ENCODE data around the gene PRRG3. TPM values are rescaled to one million over a fixed set of nuclear protein-coding genes. Genes with fewer than 3 reads are reported as not detected.
"Not testable (repeated sequence)": the region's sequence is repeated elsewhere in the genome, so short reads cannot be mapped to it uniquely, and the experiment has no call there.

PRRG3 gene
- not detected for total RNA-seq

DNA sequence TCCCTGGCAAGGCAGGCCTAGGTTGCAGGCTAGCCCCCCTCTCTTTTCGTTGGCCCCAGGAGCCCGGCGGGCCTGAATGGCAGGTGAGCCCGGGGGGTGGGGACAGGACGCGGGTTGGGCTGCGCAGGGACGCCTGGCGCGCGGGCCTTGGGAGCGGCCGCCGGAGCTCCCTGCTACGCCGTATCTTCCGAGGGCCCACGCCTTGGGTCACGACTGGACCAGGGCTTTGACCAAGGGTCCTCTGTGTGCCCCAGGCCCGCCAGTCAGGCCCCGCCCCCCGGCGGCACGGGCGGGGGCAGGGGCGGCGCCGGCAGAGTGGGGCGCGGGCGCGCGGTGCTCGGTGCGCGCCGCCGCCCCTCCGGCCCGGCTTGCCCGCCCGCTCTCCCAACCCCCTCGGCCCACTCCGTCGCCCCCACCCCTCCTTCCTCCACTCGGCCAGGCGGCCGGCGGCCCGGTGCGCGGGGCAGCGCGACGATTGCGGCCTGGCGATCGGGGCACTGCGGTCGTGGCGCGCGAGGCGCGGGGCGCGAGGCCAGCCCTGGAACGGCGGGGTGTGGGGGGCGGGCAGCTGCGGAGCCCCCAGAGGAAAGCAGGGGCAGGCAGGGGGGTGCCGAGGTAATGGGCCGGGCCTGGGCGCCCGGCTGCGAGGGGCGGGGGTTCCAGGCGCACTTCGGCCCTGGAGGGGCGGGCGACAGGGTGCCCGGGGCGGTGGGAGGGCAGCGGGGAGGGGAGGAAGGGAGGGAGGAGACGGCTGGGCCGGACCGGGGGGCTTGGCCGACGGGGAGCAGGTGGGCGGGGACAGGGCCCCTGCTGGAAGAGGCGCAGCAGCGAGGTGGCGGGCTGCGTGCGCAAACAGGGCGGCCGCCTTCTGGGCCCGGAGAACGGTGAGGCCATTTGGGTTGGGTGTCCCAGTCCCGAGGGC is at the start of gene PRRG3:
Gene PRRG3 (plus strand): TSS at position 798 of the 922 bp plus-strand sequence. CDS start 3,357 bp downstream, outside the sequence.
- CTCF ChIA-PET, result no interaction called here
- Mint-ChIP-seq H3K27me3 (peaks cover 14% of the 10 kb centered on the region), H3K4me3 (no peak within 1 kb of the TSS), H3K36me3 (no peaks in the 10 kb centered on the region), H3K27ac (no peak within 1 kb of the TSS), H3K9me3 (ENCODE audit: low read depth) (no peaks in the 10 kb centered on the region), H3K4me1 (no peaks in the 10 kb centered on the region)
- ATAC-seq (no peak), DNase-seq (no peak)

DNA sequence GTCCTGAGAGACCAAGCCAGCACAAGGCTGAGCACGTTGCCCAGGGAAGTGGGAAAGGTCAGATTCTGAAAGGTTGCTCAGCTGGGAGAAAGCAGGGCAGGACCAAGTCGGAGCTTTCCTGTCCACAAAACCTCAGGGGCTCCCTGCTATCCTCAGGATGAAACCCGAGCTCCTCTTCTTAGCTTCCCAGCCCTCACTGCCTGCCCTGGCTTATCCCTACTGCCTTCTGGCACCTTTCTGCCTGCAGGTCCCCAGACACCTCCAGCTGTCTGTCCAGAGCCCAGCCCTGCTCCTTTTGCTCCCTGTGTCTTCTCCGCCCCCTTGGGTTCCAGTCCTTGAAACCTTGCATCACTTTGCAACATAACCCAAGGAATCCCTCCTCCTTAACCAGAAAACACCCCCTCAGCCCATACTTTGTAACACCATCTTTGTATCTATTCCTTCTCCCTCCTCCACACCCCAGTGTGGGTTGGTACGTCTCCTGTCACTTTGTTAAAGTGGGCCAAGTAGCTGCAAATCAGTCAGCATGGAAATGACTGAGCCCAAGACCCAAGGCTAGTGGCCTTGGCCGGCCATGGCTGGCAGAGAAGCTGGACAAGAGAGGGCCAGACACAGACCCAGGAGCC is 20.0 kb upstream of the PRRG3 start:
- ATAC-seq (no peak), DNase-seq (no peak)
- H3K4me3 Mint-ChIP-seq, result no peak overlapping the region
- no peaks in the 10 kb centered on the region for H3K9me3 Mint-ChIP-seq (ENCODE audit: low read depth)
- no peak overlapping the region for H3K27ac Mint-ChIP-seq
- H3K36me3 Mint-ChIP-seq, result no peaks in the 10 kb centered on the region
- CTCF ChIA-PET, result no interaction called here
- H3K27me3 Mint-ChIP-seq, result no peaks in the 10 kb centered on the region
- H3K4me1 Mint-ChIP-seq, result no peaks in the 10 kb centered on the region

DNA sequence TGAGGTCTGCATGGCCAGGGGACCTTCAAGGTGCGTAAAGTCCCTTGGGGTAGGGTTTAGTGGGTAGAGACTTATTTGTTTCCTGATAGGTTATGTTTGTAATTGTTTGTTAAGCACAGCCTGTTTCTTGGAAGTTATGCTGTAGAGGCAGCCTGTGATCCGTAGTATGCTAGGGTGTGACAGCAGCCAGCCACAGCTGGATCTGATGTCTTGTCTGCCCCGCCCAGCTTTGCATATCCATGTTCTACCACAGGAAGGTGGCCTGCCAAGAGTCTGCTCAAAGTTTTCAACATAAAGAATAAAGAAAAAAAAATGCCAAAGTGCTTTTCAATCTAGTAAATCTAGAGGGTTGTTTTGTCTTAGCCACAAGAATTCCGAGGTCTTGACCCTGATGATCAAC is 19.1 kb upstream of the PRRG3 start:
- no peak overlapping the region for H3K27ac Mint-ChIP-seq
- no peak overlapping the region for H3K4me3 Mint-ChIP-seq

DNA sequence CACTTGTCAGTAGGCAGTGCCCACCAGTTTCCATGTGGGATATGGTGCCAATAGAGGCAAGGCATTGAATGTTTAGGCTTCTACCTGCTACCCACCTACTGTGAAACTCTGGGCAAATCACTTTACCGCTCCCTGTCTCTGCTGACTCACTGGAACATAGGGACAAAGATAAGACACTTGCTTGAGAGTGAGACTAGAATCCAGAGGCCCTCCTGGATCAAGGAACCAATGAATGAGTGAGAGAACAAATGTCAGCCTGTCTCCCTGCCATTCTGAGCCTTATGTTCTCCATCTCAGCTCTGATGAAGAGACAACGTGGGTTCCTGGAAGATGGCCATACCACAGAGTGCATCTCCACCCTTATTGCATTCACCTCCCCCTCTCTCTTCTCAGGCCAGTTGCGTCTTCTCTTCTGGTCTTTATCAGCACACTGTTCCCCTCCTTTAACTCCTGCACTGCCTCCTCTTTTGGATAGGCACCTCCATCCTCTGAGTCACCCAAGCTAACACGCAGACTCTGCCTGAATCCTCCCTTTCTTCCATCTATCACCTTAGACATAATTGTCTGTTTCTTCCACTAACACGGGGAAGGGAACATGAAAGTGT is 15.4 kb upstream of the PRRG3 start:
- Mint-ChIP-seq H3K36me3 (no peaks in the 10 kb centered on the region), H3K4me3 (no peak overlapping the region), H3K27ac (no peak overlapping the region), H3K27me3 (peaks cover 8% of the 10 kb centered on the region), H3K9me3 (ENCODE audit: low read depth) (no peaks in the 10 kb centered on the region), H3K4me1 (peaks cover 2% of the 10 kb centered on the region)
- DNase-seq (no peak), ATAC-seq (no peak)
- CTCF ChIA-PET, result no interaction called here

More for the DNA sequence above, 19.1 kb upstream of the PRRG3 start:
- H3K4me1 Mint-ChIP-seq, result no peaks in the 10 kb centered on the region
- DNase-seq (no peak), ATAC-seq (no peak)
- CTCF ChIA-PET, result no interaction called here
- H3K9me3 Mint-ChIP-seq (ENCODE audit: low read depth), result no peaks in the 10 kb centered on the region
- no peaks in the 10 kb centered on the region for H3K27me3 Mint-ChIP-seq
- H3K36me3 Mint-ChIP-seq, result no peaks in the 10 kb centered on the region

DNA sequence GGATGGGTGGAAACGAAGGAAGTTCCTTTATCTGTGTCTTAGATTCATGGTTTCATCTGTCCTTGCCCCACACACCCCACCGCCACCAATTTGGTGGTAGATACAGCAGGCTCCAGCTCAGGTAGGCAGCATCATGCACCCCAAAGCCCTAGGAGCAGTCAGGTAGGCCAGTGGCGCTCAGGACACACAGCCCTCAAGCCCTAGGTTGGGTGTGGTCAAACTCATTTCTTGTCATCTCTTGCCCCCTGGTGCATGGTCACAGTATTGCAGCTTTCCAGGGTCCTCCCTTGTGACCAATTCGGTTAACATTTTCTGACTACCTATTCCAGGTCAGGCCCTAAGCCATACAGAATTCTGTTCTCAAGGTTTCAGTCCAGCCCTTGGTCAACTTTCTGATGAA is 14.5 kb upstream of the PRRG3 start:
- CTCF ChIA-PET, result interaction anchor here (1.2 kb wide), 1 partner anchor 527 kb away, joined by 3 read pairs; no protein-coding TSS in a partner anchor
- Mint-ChIP-seq H3K36me3 (no peaks in the 10 kb centered on the region), H3K9me3 (ENCODE audit: low read depth) (no peaks in the 10 kb centered on the region), H3K4me1 (peaks cover 2% of the 10 kb centered on the region), H3K27ac (no peak overlapping the region), H3K4me3 (no peak overlapping the region), H3K27me3 (peaks cover 8% of the 10 kb centered on the region)
- ATAC-seq (no peak), DNase-seq (peak; percentile 64)

DNA sequence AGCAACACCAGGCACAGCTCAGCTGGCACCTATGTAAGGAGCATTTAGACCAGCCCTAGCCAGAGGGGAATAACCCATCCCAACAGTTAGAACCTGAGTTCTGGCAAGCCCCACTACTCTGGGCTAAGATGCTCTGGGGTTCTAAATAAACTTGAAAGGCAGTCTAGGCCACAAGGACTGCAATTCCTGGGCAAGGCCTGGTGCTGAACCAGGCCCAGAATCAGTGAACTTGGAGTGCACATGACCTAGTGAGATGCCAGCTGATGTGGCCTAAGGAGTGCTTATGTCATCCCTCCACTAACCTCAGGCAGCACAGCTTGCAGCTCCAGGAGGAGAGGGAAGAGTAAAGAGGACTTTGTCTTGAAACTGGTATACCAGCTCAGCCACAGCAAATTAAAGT is 7.6 kb upstream of the PRRG3 start:
- Mint-ChIP-seq H3K27me3 (peaks cover 8% of the 10 kb centered on the region), H3K27ac (no peak overlapping the region), H3K4me1 (peaks cover 2% of the 10 kb centered on the region), H3K36me3 (no peaks in the 10 kb centered on the region), H3K9me3 (ENCODE audit: low read depth) (no peaks in the 10 kb centered on the region), H3K4me3 (no peak overlapping the region)
- DNase-seq (no peak), ATAC-seq (no peak)
- CTCF ChIA-PET, result no interaction called here

DNA sequence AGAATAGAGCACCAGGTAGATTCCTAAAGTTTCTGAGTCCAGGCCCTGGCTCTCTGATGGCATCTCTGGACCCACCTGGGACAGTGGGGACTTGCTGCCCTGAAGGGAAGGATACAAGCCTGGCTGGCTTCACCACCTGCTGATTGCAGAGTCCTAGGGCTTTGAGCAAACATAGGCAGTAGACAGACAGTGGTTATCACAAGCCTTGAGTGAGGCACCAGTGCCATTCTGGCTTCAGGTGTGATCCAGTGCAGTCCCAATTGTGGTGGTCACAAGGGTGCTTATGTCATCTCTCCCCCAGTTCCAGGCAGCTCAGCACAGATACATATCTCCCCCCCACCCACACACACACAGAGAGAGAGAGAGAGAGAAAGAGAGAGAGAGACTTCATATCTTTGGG is 6.6 kb upstream of the PRRG3 start:
- Mint-ChIP-seq H3K4me3 (no peak overlapping the region), H3K36me3 (no peaks in the 10 kb centered on the region), H3K27me3 (peaks cover 5% of the 10 kb centered on the region), H3K9me3 (ENCODE audit: low read depth) (no peaks in the 10 kb centered on the region), H3K4me1 (no peaks in the 10 kb centered on the region), H3K27ac (no peak overlapping the region)
- DNase-seq (no peak), ATAC-seq (no peak)
- CTCF ChIA-PET, result no interaction called here

DNA sequence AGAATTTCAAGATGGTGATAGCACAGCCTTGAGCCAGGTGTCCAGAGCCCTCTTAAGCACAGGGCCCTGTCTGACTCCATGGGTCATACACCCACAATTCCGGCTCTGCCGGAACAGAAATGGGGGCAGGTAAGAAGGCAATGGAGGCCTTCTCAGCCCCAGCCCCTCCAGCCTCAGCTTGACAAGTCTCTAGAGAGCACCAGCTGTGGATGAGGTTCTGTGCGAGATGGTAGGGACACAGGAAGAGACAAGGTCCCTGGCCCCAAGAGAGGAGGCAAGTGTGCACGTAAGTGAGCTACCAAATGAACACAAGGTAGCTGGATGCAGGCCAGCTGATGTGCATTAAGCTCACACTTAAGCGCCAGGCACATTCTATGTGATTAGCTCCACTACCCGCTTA is 2.4 kb upstream of the PRRG3 start:
- Mint-ChIP-seq H3K27ac (no peak overlapping the region), H3K9me3 (ENCODE audit: low read depth) (no peaks in the 10 kb centered on the region), H3K27me3 (peaks cover 14% of the 10 kb centered on the region), H3K4me3 (no peak overlapping the region), H3K36me3 (no peaks in the 10 kb centered on the region), H3K4me1 (no peaks in the 10 kb centered on the region)
- CTCF ChIA-PET, result no interaction called here
- ATAC-seq (no peak), DNase-seq (no peak)

DNA sequence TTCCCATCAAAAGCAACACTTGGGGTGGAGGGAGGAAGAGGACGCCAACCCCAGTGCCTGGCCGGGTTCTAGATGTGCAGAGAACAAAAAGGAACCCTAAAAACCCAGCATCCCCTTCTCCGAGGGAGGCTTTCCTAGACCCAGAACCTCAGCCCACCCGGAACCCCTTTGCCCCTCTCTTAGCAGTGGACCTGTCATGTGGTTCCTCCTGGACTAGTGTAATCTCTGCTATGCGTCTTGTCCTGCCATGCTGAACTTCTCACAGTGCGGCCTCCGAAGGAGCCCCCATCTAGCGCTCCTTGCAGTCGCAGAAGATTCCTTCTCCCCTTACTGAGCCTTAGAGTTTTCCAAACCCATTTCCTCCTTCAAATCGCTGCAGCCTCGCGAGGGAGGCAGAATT is 1.1 kb upstream of the PRRG3 start:
- ATAC-seq, result no peak
- no peak overlapping the region for H3K4me3 Mint-ChIP-seq
- CTCF ChIA-PET, result no interaction called here
- no peak overlapping the region for H3K27ac Mint-ChIP-seq
- H3K27me3 Mint-ChIP-seq, result peaks cover 14% of the 10 kb centered on the region
- no peaks in the 10 kb centered on the region for H3K4me1 Mint-ChIP-seq
- H3K36me3 Mint-ChIP-seq, result no peaks in the 10 kb centered on the region
- H3K9me3 Mint-ChIP-seq (ENCODE audit: low read depth), result no peaks in the 10 kb centered on the region
- no peak for DNase-seq

DNA sequence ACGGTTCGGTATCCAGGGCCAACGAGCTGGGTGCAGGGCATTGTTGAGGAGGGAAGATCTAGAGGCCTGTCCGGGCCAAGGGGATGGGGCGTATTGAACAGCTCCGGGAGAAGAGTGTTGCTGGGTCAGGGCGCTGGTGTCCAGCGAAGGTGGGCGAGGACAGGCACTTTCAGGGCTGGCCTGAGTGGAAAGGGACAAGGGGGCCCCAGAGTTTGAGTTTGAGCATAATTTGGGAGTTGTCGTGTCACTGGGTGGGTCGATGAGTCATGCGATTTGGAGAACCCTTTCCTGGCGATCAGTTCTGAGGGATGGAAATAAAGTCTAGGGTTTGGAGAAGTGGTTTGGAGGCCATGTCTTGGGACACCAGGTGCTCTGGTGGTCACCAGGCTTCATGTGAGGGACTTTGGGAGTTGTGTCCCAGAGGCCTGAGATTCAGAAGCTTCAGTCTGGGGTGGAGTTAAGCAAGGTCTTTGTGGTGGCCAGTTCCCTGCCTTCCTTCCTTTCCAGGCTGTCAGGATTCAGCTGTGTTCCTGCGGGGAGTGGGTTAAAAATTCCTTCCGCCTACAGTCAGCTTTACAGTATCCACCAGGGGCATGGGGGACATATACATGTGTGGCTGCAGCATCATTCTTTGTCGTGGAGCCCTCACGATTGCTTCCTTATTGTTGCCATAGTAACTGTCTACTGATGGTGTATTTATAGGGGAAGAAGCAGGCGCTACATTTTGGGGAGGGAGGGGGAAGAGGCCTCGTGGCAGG is 504 bp downstream of the PRRG3 start:
- H3K27me3 Mint-ChIP-seq, result peaks cover 14% of the 10 kb centered on the region
- DNase-seq (no peak), ATAC-seq (no peak)
- no peak overlapping the region for H3K4me3 Mint-ChIP-seq
- H3K36me3 Mint-ChIP-seq, result no peaks in the 10 kb centered on the region
- H3K9me3 Mint-ChIP-seq (ENCODE audit: low read depth), result no peaks in the 10 kb centered on the region
- no peaks in the 10 kb centered on the region for H3K4me1 Mint-ChIP-seq
- H3K27ac Mint-ChIP-seq, result no peak overlapping the region
- CTCF ChIA-PET, result no interaction called here

DNA sequence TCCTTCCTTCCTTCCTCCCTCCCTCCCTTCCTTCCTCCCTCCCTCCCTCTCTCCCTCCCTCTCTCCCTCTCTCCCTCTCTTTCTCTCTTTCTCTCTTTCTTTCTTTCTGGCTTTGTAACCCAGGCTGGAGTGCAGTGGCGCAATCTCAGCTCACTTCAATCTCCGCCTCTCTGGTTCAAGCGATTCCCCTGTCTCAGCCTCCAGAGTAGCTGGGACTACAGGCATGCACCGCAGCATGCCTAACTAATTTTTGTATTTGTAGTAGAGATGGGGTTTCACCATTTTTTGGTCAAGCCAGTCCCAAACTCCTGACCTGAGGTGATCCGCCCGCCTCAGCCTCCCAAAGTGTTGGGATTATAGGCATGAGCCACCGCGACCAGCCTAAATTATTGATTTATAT is 1.8 kb downstream of the PRRG3 start:
- H3K4me3 Mint-ChIP-seq; H3K36me3 Mint-ChIP-seq; CTCF ChIA-PET; ATAC-seq; H3K9me3 Mint-ChIP-seq (ENCODE audit: low read depth); H3K27ac Mint-ChIP-seq; DNase-seq; H3K4me1 Mint-ChIP-seq: not testable (repeated sequence)
- H3K27me3 Mint-ChIP-seq, result peaks cover 14% of the 10 kb centered on the region

DNA sequence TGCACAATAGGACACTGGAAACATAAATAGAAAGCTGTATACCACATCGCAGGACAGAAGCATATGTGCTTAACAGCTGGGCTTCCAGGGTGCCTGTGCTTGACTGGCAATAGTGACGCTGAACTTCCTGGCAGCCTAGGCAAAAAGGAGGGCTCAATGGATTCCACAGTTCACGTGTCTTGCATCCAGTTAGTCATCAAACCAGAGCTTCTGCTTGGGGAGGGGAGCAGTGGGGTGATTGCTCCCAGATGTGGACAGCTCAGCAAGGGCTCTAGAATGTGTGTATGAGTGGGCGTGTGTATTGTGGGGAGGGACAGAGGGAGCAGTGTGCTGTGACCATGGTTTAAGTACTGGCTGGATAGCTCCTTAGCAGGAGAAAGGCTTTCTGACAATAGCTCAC is 2.3 kb downstream of the PRRG3 start:
- Mint-ChIP-seq H3K9me3 (ENCODE audit: low read depth) (no peaks in the 10 kb centered on the region), H3K36me3 (no peaks in the 10 kb centered on the region), H3K27me3 (peaks cover 14% of the 10 kb centered on the region), H3K4me3 (no peak overlapping the region), H3K4me1 (no peaks in the 10 kb centered on the region), H3K27ac (no peak overlapping the region)
- CTCF ChIA-PET, result no interaction called here
- ATAC-seq, result no peak
- DNase-seq, result no peak

DNA sequence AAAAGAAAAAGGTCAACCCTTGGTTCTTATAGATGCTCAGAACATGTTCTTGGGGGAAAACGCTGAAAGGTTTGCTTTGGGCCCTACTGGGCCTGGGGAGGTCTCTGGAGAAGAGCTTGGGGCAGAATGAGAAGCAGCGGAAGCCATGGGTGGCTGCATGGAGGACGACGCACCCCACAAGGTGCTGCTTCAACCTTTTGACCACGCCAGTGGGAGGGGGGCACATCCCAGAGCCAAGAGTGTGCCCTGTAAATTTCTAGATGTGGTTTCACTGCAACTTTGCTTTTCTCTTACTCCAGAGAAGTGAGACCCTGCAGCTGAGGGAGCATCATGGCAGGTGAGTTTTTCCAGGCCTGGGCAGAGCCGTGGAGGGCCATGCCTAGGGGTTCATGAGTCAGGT is 3.2 kb downstream of the PRRG3 start:
- H3K27ac Mint-ChIP-seq, result no peak overlapping the region
- CTCF ChIA-PET, result no interaction called here
- no peaks in the 10 kb centered on the region for H3K9me3 Mint-ChIP-seq (ENCODE audit: low read depth)
- H3K4me1 Mint-ChIP-seq, result no peaks in the 10 kb centered on the region
- H3K4me3 Mint-ChIP-seq, result no peak overlapping the region
- H3K27me3 Mint-ChIP-seq, result peaks cover 11% of the 10 kb centered on the region
- DNase-seq (no peak), ATAC-seq (no peak)
- H3K36me3 Mint-ChIP-seq, result no peaks in the 10 kb centered on the region

Measured in activated CD8-positive, alpha-beta memory T cell treated with anti-CD3 and anti-CD28 coated beads, Interleukin-2, amount 10 ng/mL, durations not matched to agents 7 days and 5 days (primary cell).